ENCODE data around the gene KCNMB1. TPM values are rescaled to one million over a fixed set of nuclear protein-coding genes. Genes with fewer than 3 reads are reported as not detected.

The KCNMB1 gene
- total and polyA plus RNA-seq, 2 experiments from 2014 or later: not detected

- Histone ChIP-seq H2AFZ (no peak overlapping the region), H3K9me2 (ENCODE audit: insufficient read depth) (no peaks in the 10 kb centered on the region), H3K4me1 (ENCODE audit: insufficient read depth) (no peaks in the 10 kb centered on the region), H3K4me2 (ENCODE audit: unreplicated experiment) (no peak overlapping the region), H3K9me3 (ENCODE audit: low read depth) (no peaks in the 10 kb centered on the region), H3K4me3 (no peak overlapping the region), H3K9ac (no peak overlapping the region), H3K36me3 (ENCODE audit: low read depth) (no peaks in the 10 kb centered on the region), H3K79me2 (ENCODE audit: insufficient read depth) (no peaks in the 10 kb centered on the region), H3F3A (ENCODE audit: insufficient read depth) (no peaks in the 10 kb centered on the region), H3K27ac (no peak overlapping the region), H4K20me1 (ENCODE audit: insufficient read depth) (no peaks in the 10 kb centered on the region), H3K27me3 (replicated peaks; ENCODE audit: insufficient read depth) (peaks cover 22% of the 10 kb centered on the region)
- TF ChIP-seq EZH2 (IDR thresholded peaks at IDR 0.05; ENCODE audit: insufficient read depth, poor library complexity, severe bottlenecking): no peak
- no peak for DNase-seq
- in situ Hi-C loops (cut with MboI): loop anchor here (25.0 kb wide), 1 partner anchor 294 kb away; the partner anchor contains the start of gene FOXI1
- 47 to 63% methylated on average over 2 of the region's 2 CpGs for WGBS, 2 experiments (ENCODE audit: low coverage in 1 of 2, low lambda C conversion rate in 2 of 2, missing lambda C conversion rate in 2 of 2)
These were observed 16.6 kb upstream of the KCNMB1 start for GRCh38 chr5:170405817-170406216.

GRCh38 chr5:170404398-170404797, 15.2 kb upstream of the KCNMB1 start:
- H3K4me2 ChIP-seq (ENCODE audit: unreplicated experiment): no peak overlapping the region
- no peaks in the 10 kb centered on the region for H3K36me3 ChIP-seq (ENCODE audit: low read depth)
- no peaks in the 10 kb centered on the region for H3K4me1 ChIP-seq (ENCODE audit: insufficient read depth)
- no peak for DNase-seq
- H2AFZ ChIP-seq: no peak overlapping the region
- H3F3A ChIP-seq (ENCODE audit: insufficient read depth): no peaks in the 10 kb centered on the region
- TF ChIP-seq EZH2 (IDR thresholded peaks at IDR 0.05; ENCODE audit: insufficient read depth, poor library complexity, severe bottlenecking): no peak
- no peak for TF ChIP-seq EZH2phosphoT487 (IDR thresholded peaks at IDR 0.05; ENCODE audit: insufficient read depth, low read depth)
- H3K9me3 ChIP-seq (ENCODE audit: low read depth): no peaks in the 10 kb centered on the region
- H4K20me1 ChIP-seq (ENCODE audit: insufficient read depth): no peaks in the 10 kb centered on the region
- in situ Hi-C loops (cut with MboI): loop anchor here (25.0 kb wide), 1 partner anchor 292 kb away; the partner anchor contains the start of gene FOXI1
- H3K27me3 ChIP-seq (replicated peaks; ENCODE audit: insufficient read depth): peaks cover 26% of the 10 kb centered on the region
- H3K4me3 ChIP-seq: no peak overlapping the region
- no peaks in the 10 kb centered on the region for H3K79me2 ChIP-seq (ENCODE audit: insufficient read depth)
- H3K9ac ChIP-seq: no peak overlapping the region
- H3K9me2 ChIP-seq (ENCODE audit: insufficient read depth): no peaks in the 10 kb centered on the region
- H3K27ac ChIP-seq: no peak overlapping the region
- 14 to 23% methylated on average over 2 of the region's 2 CpGs for WGBS, 2 experiments (ENCODE audit: low coverage in 1 of 2, low lambda C conversion rate in 2 of 2, missing lambda C conversion rate in 2 of 2)

GRCh38 chr5:170403675-170404074, 14.5 kb upstream of the KCNMB1 start:
- WGBS, 2 experiments (ENCODE audit: low coverage in 1 of 2, low lambda C conversion rate in 2 of 2, missing lambda C conversion rate in 2 of 2): 68 to 72% methylated on average over 4 of the region's 4 CpGs
- TF ChIP-seq EZH2 (IDR thresholded peaks at IDR 0.05; ENCODE audit: insufficient read depth, poor library complexity, severe bottlenecking) (no peak), EZH2phosphoT487 (IDR thresholded peaks at IDR 0.05; ENCODE audit: insufficient read depth, low read depth) (no peak)
- DNase-seq: no peak
- H3K4me3 ChIP-seq: no peak overlapping the region
- H3K9me3 ChIP-seq (ENCODE audit: low read depth): no peaks in the 10 kb centered on the region
- no peak overlapping the region for H3K9ac ChIP-seq
- no peak overlapping the region for H3K27ac ChIP-seq
- H2AFZ ChIP-seq: no peak overlapping the region
- no peak overlapping the region for H3K4me2 ChIP-seq (ENCODE audit: unreplicated experiment)
- H3K36me3 ChIP-seq (ENCODE audit: low read depth): no peaks in the 10 kb centered on the region
- in situ Hi-C loops (cut with MboI): loop anchor here (25.0 kb wide), 1 partner anchor 291 kb away; the partner anchor contains the start of gene FOXI1
- H3K9me2 ChIP-seq (ENCODE audit: insufficient read depth): no peaks in the 10 kb centered on the region
- peaks cover 31% of the 10 kb centered on the region for H3K27me3 ChIP-seq (replicated peaks; ENCODE audit: insufficient read depth)
- no peaks in the 10 kb centered on the region for H3K4me1 ChIP-seq (ENCODE audit: insufficient read depth)
- H3F3A ChIP-seq (ENCODE audit: insufficient read depth): no peaks in the 10 kb centered on the region
- H4K20me1 ChIP-seq (ENCODE audit: insufficient read depth): no peaks in the 10 kb centered on the region
- H3K79me2 ChIP-seq (ENCODE audit: insufficient read depth): no peaks in the 10 kb centered on the region

- Histone ChIP-seq H3K9ac (no peak overlapping the region), H4K20me1 (ENCODE audit: insufficient read depth) (no peaks in the 10 kb centered on the region), H3K36me3 (ENCODE audit: low read depth) (no peaks in the 10 kb centered on the region), H2AFZ (no peak overlapping the region), H3K4me2 (ENCODE audit: unreplicated experiment) (no peak overlapping the region), H3F3A (ENCODE audit: insufficient read depth) (no peaks in the 10 kb centered on the region), H3K4me3 (no peak overlapping the region), H3K9me3 (ENCODE audit: low read depth) (no peaks in the 10 kb centered on the region), H3K79me2 (ENCODE audit: insufficient read depth) (no peaks in the 10 kb centered on the region), H3K9me2 (ENCODE audit: insufficient read depth) (no peaks in the 10 kb centered on the region), H3K4me1 (ENCODE audit: insufficient read depth) (no peaks in the 10 kb centered on the region), H3K27ac (no peak overlapping the region), H3K27me3 (replicated peaks; ENCODE audit: insufficient read depth) (peaks cover 25% of the 10 kb centered on the region)
- DNase-seq: no peak
- TF ChIP-seq EZH2phosphoT487 (IDR thresholded peaks at IDR 0.05; ENCODE audit: insufficient read depth, low read depth) (no peak), EZH2 (IDR thresholded peaks at IDR 0.05; ENCODE audit: insufficient read depth, poor library complexity, severe bottlenecking) (no peak)
- 59 to 67% methylated on average over 2 of the region's 2 CpGs for WGBS, 2 experiments (ENCODE audit: low coverage in 1 of 2, low lambda C conversion rate in 2 of 2, missing lambda C conversion rate in 2 of 2)
- in situ Hi-C loops (cut with MboI): loop anchor here (25.0 kb wide), 1 partner anchor 290 kb away; the partner anchor contains the start of gene FOXI1
These were observed 13.3 kb upstream of the KCNMB1 start for GRCh38 chr5:170402508-170402907.

GRCh38 chr5:170397059-170397458, 7.9 kb upstream of the KCNMB1 start:
- H3K4me1 ChIP-seq (ENCODE audit: insufficient read depth): no peaks in the 10 kb centered on the region
- H3K9me2 ChIP-seq (ENCODE audit: insufficient read depth): no peaks in the 10 kb centered on the region
- H3K27ac ChIP-seq: no peak overlapping the region
- H3K4me3 ChIP-seq: no peak overlapping the region
- H3K27me3 ChIP-seq (replicated peaks; ENCODE audit: insufficient read depth): peaks cover 47% of the 10 kb centered on the region
- in situ Hi-C loops (cut with MboI): no loop called here
- H2AFZ ChIP-seq: no peak overlapping the region
- H3K9me3 ChIP-seq (ENCODE audit: low read depth): no peaks in the 10 kb centered on the region
- no peaks in the 10 kb centered on the region for H3F3A ChIP-seq (ENCODE audit: insufficient read depth)
- WGBS, 2 experiments (ENCODE audit: low coverage in 1 of 2, low lambda C conversion rate in 2 of 2, missing lambda C conversion rate in 2 of 2): 67 to 76% methylated on average over 2 of the region's 2 CpGs
- no peak overlapping the region for H3K4me2 ChIP-seq (ENCODE audit: unreplicated experiment)
- no peaks in the 10 kb centered on the region for H3K36me3 ChIP-seq (ENCODE audit: low read depth)
- H3K79me2 ChIP-seq (ENCODE audit: insufficient read depth): no peaks in the 10 kb centered on the region
- H4K20me1 ChIP-seq (ENCODE audit: insufficient read depth): no peaks in the 10 kb centered on the region
- DNase-seq: no peak
- no peak overlapping the region for H3K9ac ChIP-seq
- no peak for TF ChIP-seq EZH2phosphoT487 (IDR thresholded peaks at IDR 0.05; ENCODE audit: insufficient read depth, low read depth)
- TF ChIP-seq EZH2 (IDR thresholded peaks at IDR 0.05; ENCODE audit: insufficient read depth, poor library complexity, severe bottlenecking): no peak

Measured in GM23248 (cell line).